ENCODE results near the gene KLHL29.

Gene KLHL29

GRCh38 chr2:23492337-23492675, 107.3 kb downstream of the KLHL29 start:
- TF ChIP-seq, protein P1, sequence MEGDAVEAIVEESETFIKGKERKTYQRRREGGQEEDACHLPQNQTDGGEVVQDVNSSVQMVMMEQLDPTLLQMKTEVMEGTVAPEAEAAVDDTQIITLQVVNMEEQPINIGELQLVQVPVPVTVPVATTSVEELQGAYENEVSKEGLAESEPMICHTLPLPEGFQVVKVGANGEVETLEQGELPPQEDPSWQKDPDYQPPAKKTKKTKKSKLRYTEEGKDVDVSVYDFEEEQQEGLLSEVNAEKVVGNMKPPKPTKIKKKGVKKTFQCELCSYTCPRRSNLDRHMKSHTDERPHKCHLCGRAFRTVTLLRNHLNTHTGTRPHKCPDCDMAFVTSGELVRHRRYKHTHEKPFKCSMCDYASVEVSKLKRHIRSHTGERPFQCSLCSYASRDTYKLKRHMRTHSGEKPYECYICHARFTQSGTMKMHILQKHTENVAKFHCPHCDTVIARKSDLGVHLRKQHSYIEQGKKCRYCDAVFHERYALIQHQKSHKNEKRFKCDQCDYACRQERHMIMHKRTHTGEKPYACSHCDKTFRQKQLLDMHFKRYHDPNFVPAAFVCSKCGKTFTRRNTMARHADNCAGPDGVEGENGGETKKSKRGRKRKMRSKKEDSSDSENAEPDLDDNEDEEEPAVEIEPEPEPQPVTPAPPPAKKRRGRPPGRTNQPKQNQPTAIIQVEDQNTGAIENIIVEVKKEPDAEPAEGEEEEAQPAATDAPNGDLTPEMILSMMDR (conservative IDR thresholded peaks at IDR 0.05): no peak
- TF ChIP-seq ZFX (IDR thresholded peaks at IDR 0.05): no peak
- H3K27ac ChIP-seq: no peak overlapping the region

DNA sequence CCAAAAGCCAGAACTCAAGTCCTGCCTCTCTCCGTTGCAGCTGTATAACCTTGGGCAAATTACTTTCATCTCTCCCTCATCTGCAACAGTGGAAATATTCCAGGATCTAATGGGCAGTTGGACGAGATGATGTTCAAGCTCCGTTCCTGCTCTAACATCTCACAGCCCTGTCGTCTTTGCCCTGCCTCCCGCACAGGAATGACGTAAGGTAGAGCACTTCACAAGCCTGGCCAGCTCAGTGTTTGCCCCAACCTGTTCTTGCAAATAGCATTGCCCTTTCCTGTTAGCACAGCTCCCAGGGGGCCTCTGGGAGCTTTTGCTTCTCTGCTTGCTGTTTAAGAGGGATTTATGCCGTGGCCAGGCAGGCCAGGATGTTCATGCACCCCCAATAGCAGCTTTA, 107.9 kb downstream of the KLHL29 start:
- no peak overlapping the region for H3K27ac ChIP-seq
- TF ChIP-seq, protein P1 (conservative IDR thresholded peaks at IDR 0.05): no peak
- TF ChIP-seq ZFX (IDR thresholded peaks at IDR 0.05): no peak

DNA sequence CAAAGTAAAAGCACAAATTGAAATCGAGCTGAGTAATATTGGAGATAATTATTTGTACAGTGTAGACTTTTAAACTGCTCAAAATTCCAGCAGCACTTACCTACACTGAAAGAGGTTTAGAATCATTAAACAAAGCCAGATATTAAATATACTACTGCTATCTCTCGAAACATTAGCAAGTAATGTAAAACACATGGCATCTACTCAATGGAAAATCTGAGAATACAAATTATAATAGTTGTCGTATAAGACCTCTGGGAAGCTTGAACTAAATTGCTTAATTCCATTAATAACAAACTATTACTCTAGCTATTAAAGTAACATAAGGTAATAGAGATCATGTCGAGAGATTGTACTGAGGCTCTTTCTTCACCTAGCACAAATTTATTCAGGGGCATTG, 108.9 kb downstream of the KLHL29 start:
- TF ChIP-seq, protein P1 (conservative IDR thresholded peaks at IDR 0.05): no peak
- no peak for TF ChIP-seq ZFX (IDR thresholded peaks at IDR 0.05)
- H3K27ac ChIP-seq: no peak overlapping the region

- no peak overlapping the region for H3K27ac ChIP-seq
- no peak for TF ChIP-seq ZFX (IDR thresholded peaks at IDR 0.05)
- TF ChIP-seq, protein P1 (conservative IDR thresholded peaks at IDR 0.05): no peak
Observed at GRCh38 chr2:23494286-23494685, 109.3 kb downstream of the KLHL29 start.

DNA sequence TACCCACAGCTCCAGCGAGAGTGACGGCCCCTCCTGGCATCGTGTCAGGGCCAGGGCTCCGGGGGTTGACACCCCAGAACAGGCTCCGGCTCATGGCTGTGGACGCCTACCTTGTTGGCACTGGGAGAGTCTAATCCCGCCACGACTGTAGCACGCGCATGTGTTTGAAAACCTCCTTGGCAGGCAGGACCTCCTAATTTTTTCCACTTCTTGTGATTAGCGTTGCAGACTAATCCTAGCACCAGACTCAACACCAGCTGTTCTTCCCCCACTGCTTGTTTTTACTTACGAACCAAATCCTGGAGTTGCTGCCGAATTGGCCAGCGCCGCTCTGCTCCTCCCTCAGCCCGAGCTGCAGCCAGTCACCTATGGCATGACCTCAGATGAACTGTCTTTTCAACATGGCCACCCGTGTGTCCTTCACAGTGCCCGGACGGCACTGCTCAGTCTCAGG, 110.7 kb downstream of the KLHL29 start:
- TF ChIP-seq, protein P1 (conservative IDR thresholded peaks at IDR 0.05): no peak
- TF ChIP-seq ZFX (IDR thresholded peaks at IDR 0.05): no peak
- H3K27ac ChIP-seq: no peak overlapping the region

GRCh38 chr2:23496456-23496855, 111.5 kb downstream of the KLHL29 start:
- H3K27ac ChIP-seq: no peak overlapping the region
- TF ChIP-seq, protein P1 (conservative IDR thresholded peaks at IDR 0.05): no peak
- TF ChIP-seq ZFX (IDR thresholded peaks at IDR 0.05): no peak

GRCh38 chr2:23497063-23497462, 112.1 kb downstream of the KLHL29 start:
- no peak for TF ChIP-seq ZFX (IDR thresholded peaks at IDR 0.05)
- TF ChIP-seq, protein P1 (conservative IDR thresholded peaks at IDR 0.05): no peak
- H3K27ac ChIP-seq: no peak overlapping the region
